BJ (cell line): ENCODE data around the gene CCDC186. TPM values are rescaled to one million over a fixed set of nuclear protein-coding genes. Genes with fewer than 3 reads are reported as not detected.

Experiments
- CTCF ChIA-PET: fragments of 350-600 bp; formaldehyde crosslinking; extraction: SDS; loops from one replicate; lab custom pipeline; 2021; ENCODE audit warnings: antibody characterized with exemption, inconsistent platforms; lab: Yijun Ruan, JAX
- POLR2A ChIA-PET: fragments of 300-600 bp; sonication (Branson Sonifier 250); formaldehyde crosslinking; extraction: SDS; loops from one replicate; lab custom pipeline; 2021; ENCODE audit warnings: antibody characterized with exemption; lab: Charles Lee
- DNase-seq: peaks from one replicate; pipeline ENCODE4 v3.0.0-alpha.2; 2011; ENCODE audit warnings: low read depth
- H3K27me3 ChIP-seq: 2 replicates; pipeline ENCODE4 v1.6.0; 2011; ENCODE audit warnings: low read length; ENCODE audit not compliant: control insufficient read depth, insufficient read depth
- H3K36me3 ChIP-seq: 2 replicates; pipeline ENCODE4 v1.5.1; 2011; ENCODE audit warnings: low read length; ENCODE audit not compliant: control insufficient read depth, insufficient read depth
- H3K4me3 ChIP-seq: 2 replicates; pipeline ENCODE4 v1.5.1; 2011; ENCODE audit warnings: low read depth, mild to moderate bottlenecking, control low read depth, low read length
- polyA plus RNA-seq: library from polyadenylated mRNA; depleted of rRNA; stranded (reverse); fragments of >200 nt; gene quantifications from 2 replicates; pipeline ENCODE4 v1.2.3, GENCODE V29; 2011
- TF ChIP-seq, protein P1 (sequence below): IDR thresholded peaks from 2 replicates; pipeline ENCODE4 v1.5.1; 2011; ENCODE audit warnings: low read depth, mild to moderate bottlenecking, control low read depth, inconsistent platforms, low read length, moderate library complexity; ENCODE audit not compliant: insufficient read depth

CCDC186 gene
- polyA plus RNA-seq, 1 experiment: 2.2 TPM

DNA sequence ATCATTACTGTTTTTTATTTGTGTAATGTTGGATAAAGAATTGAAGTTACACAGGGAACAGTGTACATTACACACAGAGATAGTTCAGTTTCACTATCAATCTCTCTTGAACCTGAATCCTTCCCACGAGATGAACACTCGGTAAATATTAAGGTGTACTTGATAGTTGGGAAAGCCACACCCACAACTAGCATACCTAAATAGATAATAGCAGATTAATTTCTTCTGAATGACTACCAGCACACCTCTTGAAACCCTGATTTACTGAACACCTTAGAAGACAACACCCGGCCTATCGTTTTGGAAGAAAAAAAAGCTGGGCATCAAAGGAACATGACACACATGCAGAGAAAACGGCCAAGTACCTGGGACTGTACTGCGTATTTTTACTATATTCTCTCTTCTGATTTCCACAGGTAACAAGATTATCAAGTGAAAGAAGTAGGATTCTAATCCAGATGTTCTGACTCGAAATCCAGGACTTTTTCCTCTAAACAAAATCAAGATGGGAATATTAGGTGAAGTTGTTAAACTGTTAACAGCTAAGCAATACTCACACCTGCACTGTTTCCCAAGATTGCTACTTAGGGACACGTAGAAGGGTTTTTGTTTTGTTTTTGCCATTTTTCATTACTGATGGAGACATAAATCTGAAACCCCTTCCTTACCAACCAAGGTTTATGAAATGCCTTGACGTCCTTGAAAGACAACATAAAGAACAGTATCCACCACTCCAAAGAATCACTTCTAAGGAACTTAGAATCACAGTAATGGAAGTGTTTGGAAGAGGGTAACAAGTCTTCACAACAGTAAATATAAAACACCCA, 1.0 kb downstream of the CCDC186 start:
- DNase-seq: no peak
- peak overlapping the region; percentile 99 for H3K4me3 ChIP-seq
- no peaks in the 10 kb centered on the region for H3K27me3 ChIP-seq
- TF ChIP-seq, protein P1, sequence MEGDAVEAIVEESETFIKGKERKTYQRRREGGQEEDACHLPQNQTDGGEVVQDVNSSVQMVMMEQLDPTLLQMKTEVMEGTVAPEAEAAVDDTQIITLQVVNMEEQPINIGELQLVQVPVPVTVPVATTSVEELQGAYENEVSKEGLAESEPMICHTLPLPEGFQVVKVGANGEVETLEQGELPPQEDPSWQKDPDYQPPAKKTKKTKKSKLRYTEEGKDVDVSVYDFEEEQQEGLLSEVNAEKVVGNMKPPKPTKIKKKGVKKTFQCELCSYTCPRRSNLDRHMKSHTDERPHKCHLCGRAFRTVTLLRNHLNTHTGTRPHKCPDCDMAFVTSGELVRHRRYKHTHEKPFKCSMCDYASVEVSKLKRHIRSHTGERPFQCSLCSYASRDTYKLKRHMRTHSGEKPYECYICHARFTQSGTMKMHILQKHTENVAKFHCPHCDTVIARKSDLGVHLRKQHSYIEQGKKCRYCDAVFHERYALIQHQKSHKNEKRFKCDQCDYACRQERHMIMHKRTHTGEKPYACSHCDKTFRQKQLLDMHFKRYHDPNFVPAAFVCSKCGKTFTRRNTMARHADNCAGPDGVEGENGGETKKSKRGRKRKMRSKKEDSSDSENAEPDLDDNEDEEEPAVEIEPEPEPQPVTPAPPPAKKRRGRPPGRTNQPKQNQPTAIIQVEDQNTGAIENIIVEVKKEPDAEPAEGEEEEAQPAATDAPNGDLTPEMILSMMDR: no peak
- CTCF ChIA-PET: no interaction called here
- no peaks in the 10 kb centered on the region for H3K36me3 ChIP-seq
- POLR2A ChIA-PET: no interaction called here

DNA sequence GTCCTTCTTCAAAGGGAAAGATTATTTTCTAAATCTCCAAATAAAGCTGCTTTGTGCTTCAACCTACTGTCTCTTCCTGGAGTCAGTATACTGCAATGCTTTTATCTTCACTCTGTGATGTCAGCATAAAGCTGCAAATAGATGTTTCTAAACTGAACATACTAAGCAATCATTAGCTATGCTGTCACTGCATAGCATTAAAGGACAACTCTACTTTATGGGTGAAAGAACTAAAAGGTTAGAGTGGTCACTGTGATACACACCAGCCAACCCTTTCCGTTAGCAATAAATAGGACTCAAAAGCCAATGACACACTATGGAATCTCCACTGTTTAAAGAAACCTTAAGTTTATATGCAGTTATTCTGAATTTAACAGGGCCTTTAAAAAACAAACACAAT, 1.8 kb downstream of the CCDC186 start:
- TF ChIP-seq, protein P1: no peak
- H3K36me3 ChIP-seq: no peaks in the 10 kb centered on the region
- no peak for DNase-seq
- ChIA-PET CTCF (no interaction called here), POLR2A (no interaction called here)
- peak overlapping the region; percentile 99 for H3K4me3 ChIP-seq
- no peaks in the 10 kb centered on the region for H3K27me3 ChIP-seq

DNA sequence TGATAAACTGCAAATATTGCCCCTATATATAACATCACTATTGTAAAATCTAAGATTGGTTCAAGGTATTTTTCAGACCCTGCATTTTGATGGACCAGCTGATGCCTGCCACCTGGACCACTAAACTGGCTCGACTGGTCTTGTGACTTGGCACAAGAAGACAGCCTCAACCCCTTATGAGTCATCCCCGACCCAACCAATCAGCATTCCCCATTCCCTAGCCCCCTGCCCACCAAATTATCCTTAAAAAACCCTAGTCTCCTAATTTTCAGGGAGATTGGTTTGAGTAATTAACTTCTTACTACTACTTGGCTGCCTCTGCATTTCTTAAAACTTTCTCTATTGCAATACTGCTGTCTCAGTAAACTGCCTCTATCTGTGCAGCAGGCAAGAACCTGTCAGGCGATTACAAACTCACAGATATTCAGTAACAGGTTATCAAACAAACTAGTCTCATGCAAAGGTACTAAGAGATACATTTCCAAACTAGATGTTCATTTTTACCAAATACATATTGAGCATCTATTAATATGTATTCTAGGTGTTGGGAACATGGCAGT, 5.5 kb downstream of the CCDC186 start:
- ChIA-PET CTCF (interaction anchor here (0.7 to 1.0 kb wide), 2 partner anchors 19 to 245 kb away, joined by 3 read pairs; no protein-coding TSS in a partner anchor), POLR2A (no interaction called here)
- Histone ChIP-seq H3K4me3 (no peak overlapping the region), H3K27me3 (no peaks in the 10 kb centered on the region), H3K36me3 (no peaks in the 10 kb centered on the region)
- TF ChIP-seq, protein P1: no peak
- no peak for DNase-seq

DNA sequence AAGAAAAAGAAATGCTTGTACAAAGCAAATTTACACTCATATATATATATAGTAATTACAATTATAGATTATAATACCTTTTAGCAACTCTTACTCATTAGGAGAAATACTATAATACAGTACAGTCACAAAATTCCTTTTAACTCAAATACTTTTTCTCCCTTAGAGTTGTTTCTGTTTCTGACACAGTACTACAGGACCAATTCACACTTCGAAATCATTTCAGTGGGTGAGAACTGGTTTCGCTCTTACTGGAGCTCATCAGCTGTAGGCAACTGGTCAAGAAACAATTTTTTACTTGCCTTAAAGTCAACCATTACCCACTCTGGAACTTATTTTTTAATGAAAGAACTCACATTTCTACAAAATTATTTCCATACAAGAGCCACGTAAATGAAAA, 6.0 kb downstream of the CCDC186 start:
- H3K27me3 ChIP-seq: no peaks in the 10 kb centered on the region
- H3K4me3 ChIP-seq: no peak overlapping the region
- no peaks in the 10 kb centered on the region for H3K36me3 ChIP-seq
- POLR2A ChIA-PET: no interaction called here
- TF ChIP-seq, protein P1: no peak
- DNase-seq: no peak
- CTCF ChIA-PET: interaction anchor here (0.7 to 1.0 kb wide), 2 partner anchors 20 to 246 kb away, joined by 3 read pairs; no protein-coding TSS in a partner anchor

DNA sequence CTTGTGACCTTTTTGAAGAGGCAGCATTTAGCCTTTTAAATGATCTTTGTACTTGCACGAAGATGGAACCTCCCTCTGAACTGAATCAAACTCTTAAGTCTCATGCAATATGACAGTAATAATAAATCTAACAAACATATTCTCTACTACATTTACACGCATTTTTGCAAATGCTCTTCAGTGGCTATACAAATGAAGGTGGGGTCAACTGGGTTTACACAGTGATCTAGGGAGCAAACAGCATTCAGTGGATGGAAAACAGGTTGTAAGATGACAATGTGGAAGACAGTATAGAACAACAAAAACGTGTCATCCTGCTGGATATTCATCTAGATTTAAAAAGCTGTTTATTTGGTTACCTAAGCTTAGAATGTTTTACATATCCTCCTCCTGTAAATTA, 7.5 kb downstream of the CCDC186 start:
- ChIA-PET CTCF (no interaction called here), POLR2A (no interaction called here)
- Histone ChIP-seq H3K27me3 (no peaks in the 10 kb centered on the region), H3K36me3 (no peaks in the 10 kb centered on the region), H3K4me3 (no peak overlapping the region)
- no peak for DNase-seq
- TF ChIP-seq, protein P1: no peak
